HFFc6 (cell line): Measurements from ENCODE around the gene EPHA2. TPM values are rescaled to one million over a fixed set of nuclear protein-coding genes. Genes with fewer than 3 reads are reported as not detected.

Experiments
- DNase-seq: peaks from one replicate; pipeline ENCODE4 v3.0.0-alpha.2; 2018
- H3K27ac Mint-ChIP-seq: 2 replicates; pipeline ENCODE4 v1.8.0; 2020; ENCODE audit warnings: mild to moderate bottlenecking, mixed read lengths
- H3K27me3 Mint-ChIP-seq: 2 replicates; pipeline ENCODE4 v1.8.0; 2021; ENCODE audit warnings: mild to moderate bottlenecking, moderate library complexity, mixed read lengths; ENCODE audit not compliant: insufficient read depth
- H3K36me3 Mint-ChIP-seq: 2 replicates; pipeline ENCODE4 v1.8.0; 2021; ENCODE audit warnings: low read depth, mixed read lengths
- H3K4me1 Mint-ChIP-seq: 2 replicates; pipeline ENCODE4 v1.8.0; 2020; ENCODE audit warnings: low read depth, mixed read lengths
- H3K4me3 Mint-ChIP-seq: 2 replicates; pipeline ENCODE4 v1.8.0; 2020; ENCODE audit warnings: mild to moderate bottlenecking, moderate library complexity, mixed read lengths
- H3K9me3 Mint-ChIP-seq: 2 replicates; pipeline ENCODE4 v1.8.0; 2020; ENCODE audit warnings: mild to moderate bottlenecking, mixed read lengths
- CTCF ChIP-seq: fragments of 200-600 bp; sonication (generic); IDR thresholded peaks from 2 replicates; pipeline ENCODE4 v1.5.0; 2021; ENCODE audit warnings: antibody characterized with exemption, mild to moderate bottlenecking
- total RNA-seq, 6 experiments: library from RNA; stranded (reverse); fragmentation: NEBNext Ultra II Directional; extraction: Animal tissue kit (Norgen Biotek cat#: 25700); gene quantifications; 2 replicates in 1 of 6; 3 replicates in 5 of 6; pipeline ENCODE4 v1.2.3, GENCODE V29; 2021

The EPHA2 gene
- total RNA-seq, 6 experiments from 2014 or later = 77.3 to 106 (median 81.2) TPM

GRCh38 chr1:16088996-16089395 is 66.9 kb downstream of the EPHA2 start:
- no peaks in the 10 kb centered on the region for H3K9me3 Mint-ChIP-seq
- H3K27me3 Mint-ChIP-seq = no peaks in the 10 kb centered on the region; the same call in 1 of the 2 replicates
- H3K4me3 Mint-ChIP-seq = peak overlapping the region; percentile 5; the same call in 1 of the 2 replicates
- no peak for TF ChIP-seq CTCF
- DNase-seq = peak; percentile 79
- no peaks in the 10 kb centered on the region for H3K36me3 Mint-ChIP-seq
- peaks cover 28% of the 10 kb centered on the region for H3K4me1 Mint-ChIP-seq
- peak overlapping the region; percentile 67 for H3K27ac Mint-ChIP-seq

DNA sequence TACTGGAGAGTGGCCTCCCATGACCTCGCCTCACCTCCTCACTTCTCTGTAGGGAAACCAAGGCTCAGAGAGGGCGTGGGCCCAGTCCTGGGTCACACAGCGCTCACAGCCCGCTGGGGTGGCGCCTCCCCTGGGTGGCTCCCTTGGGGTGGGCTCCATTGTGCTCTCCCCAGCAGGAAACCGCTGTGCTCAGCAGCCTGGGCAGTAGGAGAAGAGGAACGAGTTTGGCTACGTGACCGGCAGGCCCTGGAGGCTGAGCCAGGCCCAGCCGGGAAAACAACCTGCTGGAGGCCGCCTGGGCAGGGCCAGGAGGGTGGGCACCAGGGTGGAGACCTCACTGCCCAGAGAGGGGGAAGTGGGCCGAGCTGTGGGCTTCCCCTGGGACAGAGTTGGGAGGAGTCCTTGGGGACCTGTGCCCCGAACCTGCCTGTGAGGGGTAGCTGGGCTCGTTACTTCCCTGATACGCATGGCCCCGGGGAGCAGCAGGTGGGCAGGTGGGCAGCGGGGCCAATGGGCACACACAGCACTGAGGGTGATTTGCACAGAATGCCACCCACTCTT is 67.4 kb downstream of the EPHA2 start:
- no peak for TF ChIP-seq CTCF
- DNase-seq = no peak
- Mint-ChIP-seq H3K27ac (peak overlapping the region; percentile 72), H3K4me1 (peaks cover 23% of the 10 kb centered on the region), H3K4me3 (no peak overlapping the region), H3K27me3 (no peaks in the 10 kb centered on the region; the same call in 1 of the 2 replicates), H3K36me3 (no peaks in the 10 kb centered on the region), H3K9me3 (no peaks in the 10 kb centered on the region)

DNA sequence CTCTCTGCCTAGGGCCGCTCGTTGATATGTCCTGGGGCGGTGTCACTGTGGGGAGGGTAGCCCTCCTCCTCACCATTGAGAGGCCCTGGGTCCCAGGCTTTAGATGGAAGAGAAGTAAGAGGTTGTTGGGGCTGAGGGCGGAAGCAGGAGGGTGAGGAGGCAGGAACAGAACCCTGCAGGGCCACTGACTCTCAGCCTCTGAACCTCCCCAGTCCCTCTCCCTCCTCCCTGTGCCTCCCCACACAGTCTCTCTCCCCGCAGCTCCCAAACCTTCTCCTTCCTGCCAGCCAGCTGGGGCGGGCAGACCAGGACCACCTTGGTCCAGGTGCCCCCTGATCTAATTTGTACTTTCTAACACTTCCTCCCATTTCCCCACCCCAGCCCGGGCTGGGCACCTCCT is 68.1 kb downstream of the EPHA2 start:
- no peak overlapping the region for H3K4me3 Mint-ChIP-seq
- no peaks in the 10 kb centered on the region for H3K9me3 Mint-ChIP-seq
- no peak for DNase-seq
- no peaks in the 10 kb centered on the region for H3K36me3 Mint-ChIP-seq
- peaks cover 21% of the 10 kb centered on the region for H3K4me1 Mint-ChIP-seq
- peak overlapping the region; percentile 72 for H3K27ac Mint-ChIP-seq
- H3K27me3 Mint-ChIP-seq = no peaks in the 10 kb centered on the region; the same call in 1 of the 2 replicates
- no peak for TF ChIP-seq CTCF

- DNase-seq = no peak
- H3K4me1 Mint-ChIP-seq = peaks cover 21% of the 10 kb centered on the region
Measured at GRCh38 chr1:16085522-16085921, 70.3 kb downstream of the EPHA2 start.

DNA sequence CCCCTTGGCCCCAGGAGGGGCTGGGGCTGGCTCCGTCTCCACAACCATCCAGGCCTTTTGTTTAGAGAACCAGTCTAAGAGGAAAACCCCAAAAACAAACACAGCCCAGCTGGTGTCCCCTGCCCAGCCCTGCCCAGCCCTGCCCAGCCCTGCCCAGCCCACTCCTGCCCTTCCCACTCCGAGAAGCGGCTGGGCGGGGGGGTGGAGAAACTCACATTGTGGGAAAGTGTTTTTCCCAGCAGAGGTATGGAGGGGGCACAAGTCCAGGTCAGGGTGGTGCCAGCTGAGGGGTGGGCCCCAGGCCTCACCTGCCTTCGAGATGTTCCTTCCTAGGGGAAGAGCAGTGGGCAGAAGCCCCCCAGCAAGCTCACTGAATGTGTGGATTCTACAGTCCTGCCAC is 72.4 kb downstream of the EPHA2 start:
- Mint-ChIP-seq H3K4me1 (peaks cover 11% of the 10 kb centered on the region), H3K27me3 (no peaks in the 10 kb centered on the region), H3K4me3 (no peak overlapping the region), H3K27ac (no peak overlapping the region), H3K36me3 (no peaks in the 10 kb centered on the region), H3K9me3 (no peaks in the 10 kb centered on the region)
- no peak for TF ChIP-seq CTCF
- DNase-seq = no peak

More at GRCh38 chr1:16085522-16085921, 70.3 kb downstream of the EPHA2 start:
- no peaks in the 10 kb centered on the region for H3K9me3 Mint-ChIP-seq
- no peak for TF ChIP-seq CTCF
- no peak overlapping the region; the same call in 1 of the 2 replicates for H3K27ac Mint-ChIP-seq
- H3K4me3 Mint-ChIP-seq = no peak overlapping the region
- no peaks in the 10 kb centered on the region; the same call in 1 of the 2 replicates for H3K27me3 Mint-ChIP-seq
- H3K36me3 Mint-ChIP-seq = no peaks in the 10 kb centered on the region
